Stimulated activated CD4-positive, alpha-beta T cell treated with anti-CD3 and anti-CD28 coated beads, Interleukin-1b, Interleukin-23, amount 100 ng/mL, for 4 hours (primary cell): Measurements from ENCODE around the gene SEMA4D.

Experiments used
- DNase-seq, 2 donors: peaks; one replicate each; pipeline ENCODE4 v3.0.0-alpha.2; 2020; ENCODE audit warnings: low read depth in 2 of 2

SEMA4D gene

GRCh38 chr9:89412951-89413350 lies 85.0 kb downstream of the SEMA4D start:
- DNase-seq, result no peak

- DNase-seq, result no peak
These were observed 85.4 kb downstream of the SEMA4D start for GRCh38 chr9:89412541-89412940.

GRCh38 chr9:89411759-89412158 lies 86.2 kb downstream of the SEMA4D start:
- DNase-seq, result no peak

- DNase-seq, result peak; percentile 44 to 54
These were observed 87.1 kb downstream of the SEMA4D start for GRCh38 chr9:89410641-89411350.

- DNase-seq, result no peak
These were observed 87.9 kb downstream of the SEMA4D start for GRCh38 chr9:89410022-89410421.

- DNase-seq, result no peak
These were observed 88.4 kb downstream of the SEMA4D start for GRCh38 chr9:89409466-89409865.

GRCh38 chr9:89408628-89409101 lies 89.2 kb downstream of the SEMA4D start:
- DNase-seq, result peak in 1 of 2 donors; percentile 40

GRCh38 chr9:89407070-89407469 lies 90.8 kb downstream of the SEMA4D start:
- DNase-seq, result no peak

GRCh38 chr9:89405826-89406225 lies 92.1 kb downstream of the SEMA4D start:
- no peak for DNase-seq

GRCh38 chr9:89404074-89404473 lies 93.8 kb downstream of the SEMA4D start:
- DNase-seq, result no peak

GRCh38 chr9:89402695-89403427 lies 95.1 kb downstream of the SEMA4D start:
- DNase-seq, result no peak

- no peak for DNase-seq
These were observed 97.4 kb downstream of the SEMA4D start for GRCh38 chr9:89400403-89401116.

- no peak for DNase-seq
These were observed 99.3 kb downstream of the SEMA4D start for GRCh38 chr9:89398621-89399020.

- no peak for DNase-seq
These were observed 100.4 kb downstream of the SEMA4D start for GRCh38 chr9:89397471-89397870.

GRCh38 chr9:89395931-89396710 lies 101.8 kb downstream of the SEMA4D start:
- no peak for DNase-seq

GRCh38 chr9:89394412-89394811 lies 103.5 kb downstream of the SEMA4D start:
- no peak for DNase-seq

GRCh38 chr9:89391585-89391984 lies 106.3 kb downstream of the SEMA4D start:
- DNase-seq, result no peak

GRCh38 chr9:89390578-89391116 lies 107.3 kb downstream of the SEMA4D start:
- no peak for DNase-seq

GRCh38 chr9:89390068-89390555 lies 107.8 kb downstream of the SEMA4D start:
- no peak for DNase-seq

- no peak for DNase-seq
These were observed 109.1 kb downstream of the SEMA4D start for GRCh38 chr9:89388868-89389177.

- no peak for DNase-seq
These were observed 109.6 kb downstream of the SEMA4D start for GRCh38 chr9:89388084-89388867.
